Measurements from ENCODE around the gene VRK3.
A peak's percentile ranks its signal among the peaks of the same experiment; 100 is the strongest.
"Not testable (repeated sequence)": the region's sequence is repeated elsewhere in the genome, so short reads cannot be mapped to it uniquely, and the experiment has no call there.

VRK3 gene

GRCh38 chr19:49958596-49958995 is 66.6 kb downstream of the VRK3 start:
- not testable (repeated sequence) for DNase-seq (ENCODE audit: insufficient read length, low spot score); FAIRE-seq

GRCh38 chr19:49958144-49958543 is 67.0 kb downstream of the VRK3 start:
- not testable (repeated sequence) for FAIRE-seq; DNase-seq (ENCODE audit: insufficient read length, low spot score)

GRCh38 chr19:49957262-49957915 is 67.8 kb downstream of the VRK3 start:
- DNase-seq (ENCODE audit: insufficient read length, low spot score) (no peak), FAIRE-seq (no peak)

- no peak for FAIRE-seq
- no peak for DNase-seq (ENCODE audit: insufficient read length, low spot score)
These were observed 69.1 kb downstream of the VRK3 start for GRCh38 chr19:49956115-49956495.

GRCh38 chr19:49954933-49955332 is 70.2 kb downstream of the VRK3 start:
- FAIRE-seq (no peak), DNase-seq (ENCODE audit: insufficient read length, low spot score) (no peak)

- no peak for DNase-seq (ENCODE audit: insufficient read length, low spot score)
- FAIRE-seq, result no peak
These were observed 70.9 kb downstream of the VRK3 start for GRCh38 chr19:49954092-49954829.

- no peak for FAIRE-seq
- DNase-seq (ENCODE audit: insufficient read length, low spot score), result no peak
These were observed 71.8 kb downstream of the VRK3 start for GRCh38 chr19:49953416-49953815.

GRCh38 chr19:49952906-49953305 is 72.3 kb downstream of the VRK3 start:
- DNase-seq (ENCODE audit: insufficient read length, low spot score), result no peak
- no peak for FAIRE-seq

GRCh38 chr19:49952479-49952836 is 72.7 kb downstream of the VRK3 start:
- FAIRE-seq (no peak), DNase-seq (ENCODE audit: insufficient read length, low spot score) (no peak)

GRCh38 chr19:49951806-49952478 is 73.2 kb downstream of the VRK3 start:
- FAIRE-seq (no peak), DNase-seq (ENCODE audit: insufficient read length, low spot score) (no peak)

GRCh38 chr19:49950956-49951526 is 74.1 kb downstream of the VRK3 start:
- no peak for FAIRE-seq
- DNase-seq (ENCODE audit: insufficient read length, low spot score), result no peak

- DNase-seq (ENCODE audit: insufficient read length, low spot score) (no peak), FAIRE-seq (no peak)
These were observed 74.6 kb downstream of the VRK3 start for GRCh38 chr19:49950590-49950948.

GRCh38 chr19:49949742-49950589 is 75.2 kb downstream of the VRK3 start:
- no peak for DNase-seq (ENCODE audit: insufficient read length, low spot score)
- no peak for FAIRE-seq

GRCh38 chr19:49946415-49946814 is 78.8 kb downstream of the VRK3 start:
- no peak for DNase-seq (ENCODE audit: insufficient read length, low spot score)
- no peak for FAIRE-seq

GRCh38 chr19:49944567-49944966 is 80.6 kb downstream of the VRK3 start:
- DNase-seq (ENCODE audit: insufficient read length, low spot score); FAIRE-seq: not testable (repeated sequence)

GRCh38 chr19:49940482-49940791 is 84.7 kb downstream of the VRK3 start:
- DNase-seq (ENCODE audit: insufficient read length, low spot score) (no peak), FAIRE-seq (no peak)

GRCh38 chr19:49939721-49940481 is 85.3 kb downstream of the VRK3 start:
- DNase-seq (ENCODE audit: insufficient read length, low spot score) (no peak), FAIRE-seq (no peak)

- no peak for FAIRE-seq
- DNase-seq (ENCODE audit: insufficient read length, low spot score), result no peak
These were observed 86.5 kb downstream of the VRK3 start for GRCh38 chr19:49938662-49939061.

- FAIRE-seq, result peak; percentile 76
- DNase-seq (ENCODE audit: insufficient read length, low spot score), result peak; percentile 62
These were observed 87.3 kb downstream of the VRK3 start for GRCh38 chr19:49937750-49938381.

GRCh38 chr19:49936549-49936948 is 88.6 kb downstream of the VRK3 start:
- DNase-seq (ENCODE audit: insufficient read length, low spot score) (no peak), FAIRE-seq (no peak)

Data from GM19239 (cell line).